ENCODE measurements around the gene CCDC30.

- TF ChIP-seq CTCF (IDR thresholded peaks at IDR 0.05; ENCODE audit: low read length) (no peak), EZH2 (IDR thresholded peaks at IDR 0.05; ENCODE audit: borderline replicate concordance, low read length) (no peak)
Observed at GRCh38 chr1:42675467-42675866, 212.4 kb downstream of the CCDC30 start.

Measured in OCI-LY1 (cell line).